ENCODE results near the gene POLR1H.

Gene POLR1H

DNA sequence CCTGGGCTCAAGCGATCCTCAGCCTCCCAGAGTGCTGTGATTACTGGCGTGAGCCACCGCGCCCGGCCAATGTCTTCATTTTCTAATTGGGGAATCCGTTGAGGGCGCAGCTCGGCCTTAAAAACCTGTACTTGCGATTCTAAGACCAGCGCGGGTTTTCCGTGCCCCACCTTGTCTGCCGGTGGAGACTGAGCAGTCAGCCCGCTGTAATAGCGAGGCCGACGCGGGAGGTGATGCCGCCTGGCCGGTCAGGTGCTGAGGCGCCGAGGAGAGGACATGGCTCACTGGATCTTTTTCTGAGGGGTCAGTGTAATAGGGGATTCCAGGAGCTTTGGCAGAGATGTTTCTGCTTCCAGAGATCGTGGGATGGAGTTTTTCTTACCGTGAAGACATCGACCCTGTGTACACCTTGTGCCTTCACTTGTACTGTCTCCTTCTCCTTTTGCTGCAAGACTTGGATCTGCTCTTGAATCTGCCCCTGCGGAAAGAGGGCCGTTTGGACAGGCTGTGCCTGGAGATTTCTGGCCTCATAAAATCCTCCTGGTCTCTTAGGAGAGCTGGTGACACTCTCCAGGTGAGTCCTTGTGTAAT lies 50.3 kb downstream of the POLR1H start:
- H3K27ac ChIP-seq (ENCODE audit: low read depth, low read length), result no peak overlapping the region
- no peaks in the 10 kb centered on the region for H4K20me1 ChIP-seq (ENCODE audit: low read depth, low read length)
- no peaks in the 10 kb centered on the region for H3F3A ChIP-seq (ENCODE audit: insufficient read depth)
- no peaks in the 10 kb centered on the region for H3K36me3 ChIP-seq (ENCODE audit: low read length)
- H2AFZ ChIP-seq (ENCODE audit: low read depth, low read length, severe bottlenecking), result no peak overlapping the region
- TF ChIP-seq, protein P1, sequence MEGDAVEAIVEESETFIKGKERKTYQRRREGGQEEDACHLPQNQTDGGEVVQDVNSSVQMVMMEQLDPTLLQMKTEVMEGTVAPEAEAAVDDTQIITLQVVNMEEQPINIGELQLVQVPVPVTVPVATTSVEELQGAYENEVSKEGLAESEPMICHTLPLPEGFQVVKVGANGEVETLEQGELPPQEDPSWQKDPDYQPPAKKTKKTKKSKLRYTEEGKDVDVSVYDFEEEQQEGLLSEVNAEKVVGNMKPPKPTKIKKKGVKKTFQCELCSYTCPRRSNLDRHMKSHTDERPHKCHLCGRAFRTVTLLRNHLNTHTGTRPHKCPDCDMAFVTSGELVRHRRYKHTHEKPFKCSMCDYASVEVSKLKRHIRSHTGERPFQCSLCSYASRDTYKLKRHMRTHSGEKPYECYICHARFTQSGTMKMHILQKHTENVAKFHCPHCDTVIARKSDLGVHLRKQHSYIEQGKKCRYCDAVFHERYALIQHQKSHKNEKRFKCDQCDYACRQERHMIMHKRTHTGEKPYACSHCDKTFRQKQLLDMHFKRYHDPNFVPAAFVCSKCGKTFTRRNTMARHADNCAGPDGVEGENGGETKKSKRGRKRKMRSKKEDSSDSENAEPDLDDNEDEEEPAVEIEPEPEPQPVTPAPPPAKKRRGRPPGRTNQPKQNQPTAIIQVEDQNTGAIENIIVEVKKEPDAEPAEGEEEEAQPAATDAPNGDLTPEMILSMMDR (IDR thresholded peaks at IDR 0.05; ENCODE audit: insufficient read depth, low read length, poor library complexity, severe bottlenecking), result no peak
- TF ChIP-seq EZH2phosphoT487 (conservative IDR thresholded peaks at IDR 0.05; ENCODE audit: low read length), result no peak
- H3K9me2 ChIP-seq (replicated peaks; ENCODE audit: insufficient read depth, low read length), result no peaks in the 10 kb centered on the region
- H3K9me3 ChIP-seq (ENCODE audit: insufficient read depth, low read length), result no peaks in the 10 kb centered on the region
- H3K9ac ChIP-seq (ENCODE audit: low read length), result no peak overlapping the region
- H3K4me3 ChIP-seq (ENCODE audit: insufficient read depth, low read length, poor library complexity, severe bottlenecking), result no peak overlapping the region
- no peaks in the 10 kb centered on the region for H3K27me3 ChIP-seq (ENCODE audit: low read length)
- no peaks in the 10 kb centered on the region for H3K79me2 ChIP-seq (ENCODE audit: insufficient read depth, low read length)
- H3K4me2 ChIP-seq (ENCODE audit: low read depth, low read length, poor library complexity, severe bottlenecking), result no peak overlapping the region

DNA sequence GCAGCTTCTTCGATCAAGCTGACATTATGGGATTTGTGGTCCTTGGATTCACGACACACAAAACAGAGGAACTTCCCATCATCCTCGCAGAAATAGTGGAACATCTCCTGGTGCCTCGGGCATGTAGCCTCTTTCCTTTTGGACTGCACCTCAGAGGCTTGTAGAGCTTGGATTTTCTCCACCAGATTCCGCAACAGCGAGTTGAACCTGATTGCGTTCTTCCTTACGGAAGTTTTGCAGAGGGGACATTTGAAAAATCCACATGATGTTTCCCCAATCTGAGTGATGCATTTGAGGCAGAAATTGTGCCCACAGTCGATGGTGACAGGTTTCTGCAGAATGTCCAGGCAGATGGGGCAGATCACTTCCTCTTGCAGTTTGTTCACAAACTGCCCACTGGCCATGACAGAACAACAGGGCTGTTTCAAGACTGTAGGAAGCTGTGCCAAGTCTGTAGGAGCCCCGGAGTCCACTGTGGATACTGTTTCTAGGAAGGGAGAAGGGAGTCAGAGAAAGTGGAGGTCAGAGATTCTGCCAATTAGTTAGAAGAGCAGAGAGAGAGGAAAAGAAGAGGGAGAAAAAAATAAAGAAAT lies 51.4 kb downstream of the POLR1H start:
- Histone ChIP-seq H4K20me1 (ENCODE audit: low read depth, low read length) (no peaks in the 10 kb centered on the region), H3K9ac (ENCODE audit: low read length) (no peak overlapping the region), H3K79me2 (ENCODE audit: insufficient read depth, low read length) (no peaks in the 10 kb centered on the region), H3K4me2 (ENCODE audit: low read depth, low read length, poor library complexity, severe bottlenecking) (no peak overlapping the region), H3K27ac (ENCODE audit: low read depth, low read length) (no peak overlapping the region), H2AFZ (ENCODE audit: low read depth, low read length, severe bottlenecking) (no peak overlapping the region), H3F3A (ENCODE audit: insufficient read depth) (no peaks in the 10 kb centered on the region), H3K36me3 (ENCODE audit: low read length) (no peaks in the 10 kb centered on the region), H3K4me3 (ENCODE audit: insufficient read depth, low read length, poor library complexity, severe bottlenecking) (no peak overlapping the region), H3K9me2 (replicated peaks; ENCODE audit: insufficient read depth, low read length) (no peaks in the 10 kb centered on the region), H3K27me3 (ENCODE audit: low read length) (no peaks in the 10 kb centered on the region), H3K9me3 (ENCODE audit: insufficient read depth, low read length) (no peaks in the 10 kb centered on the region)
- TF ChIP-seq, protein P1 (IDR thresholded peaks at IDR 0.05; ENCODE audit: insufficient read depth, low read length, poor library complexity, severe bottlenecking), result no peak
- TF ChIP-seq EZH2phosphoT487 (conservative IDR thresholded peaks at IDR 0.05; ENCODE audit: low read length), result no peak

DNA sequence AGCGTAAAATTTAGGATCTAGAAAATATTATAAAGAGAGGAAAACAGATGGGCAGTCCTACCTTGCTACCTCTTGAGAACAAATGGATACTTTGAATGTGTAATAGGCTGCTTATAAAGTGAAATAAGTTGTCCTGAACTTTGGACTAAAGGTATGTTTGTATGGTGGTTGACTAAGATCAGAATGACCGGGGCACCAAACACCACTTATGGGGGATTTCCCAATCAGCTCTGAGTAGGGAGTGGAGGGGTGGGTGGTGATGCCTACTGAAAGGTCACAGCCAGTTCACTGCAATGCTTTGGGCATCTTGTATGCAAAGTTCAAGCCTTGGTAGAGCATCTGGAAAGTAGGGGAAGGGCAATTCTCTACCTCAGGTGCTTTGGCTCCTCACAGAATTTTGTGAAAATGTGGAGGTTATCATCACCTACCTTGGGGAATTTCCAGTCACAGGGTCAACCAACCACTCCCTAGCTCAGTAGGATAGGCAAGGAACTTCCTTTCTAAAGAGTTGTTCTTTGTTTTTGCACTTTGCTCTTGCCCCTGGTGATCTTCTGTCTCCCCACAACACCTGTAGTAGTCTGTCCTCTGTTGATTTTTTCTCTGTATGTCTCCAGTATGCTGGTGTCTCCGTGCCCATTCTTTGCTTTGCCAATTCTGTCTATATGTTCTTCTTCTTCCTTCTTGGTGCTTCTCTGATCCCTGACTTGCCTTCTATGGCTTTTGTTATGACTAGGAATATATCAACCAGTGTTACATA lies 52.1 kb downstream of the POLR1H start, which contains the start of gene TRIM31:
Gene TRIM31, minus strand, starts transcription at position 88 of the 757 bp plus-strand sequence. CDS start 285 bp downstream, outside the sequence.
- Histone ChIP-seq H3K4me3 (ENCODE audit: insufficient read depth, low read length, poor library complexity, severe bottlenecking) (no peak within 1 kb of the TSS), H3K4me2 (ENCODE audit: low read depth, low read length, poor library complexity, severe bottlenecking) (no peak within 1 kb of the TSS), H3F3A (ENCODE audit: insufficient read depth) (no peaks in the 10 kb centered on the region), H2AFZ (ENCODE audit: low read depth, low read length, severe bottlenecking) (no peak within 1 kb of the TSS), H3K27ac (ENCODE audit: low read depth, low read length) (no peak within 1 kb of the TSS), H4K20me1 (ENCODE audit: low read depth, low read length) (no peaks in the 10 kb centered on the region), H3K36me3 (ENCODE audit: low read length) (no peaks in the 10 kb centered on the region), H3K9me2 (replicated peaks; ENCODE audit: insufficient read depth, low read length) (no peaks in the 10 kb centered on the region), H3K27me3 (ENCODE audit: low read length) (no peaks in the 10 kb centered on the region), H3K9ac (ENCODE audit: low read length) (no peak within 1 kb of the TSS), H3K79me2 (ENCODE audit: insufficient read depth, low read length) (no peaks in the 10 kb centered on the region), H3K9me3 (ENCODE audit: insufficient read depth, low read length) (no peaks in the 10 kb centered on the region)
- no peak; the same call in 1 of the 2 replicates for TF ChIP-seq EZH2phosphoT487 (conservative IDR thresholded peaks at IDR 0.05; ENCODE audit: low read length)
- TF ChIP-seq, protein P1 (IDR thresholded peaks at IDR 0.05; ENCODE audit: insufficient read depth, low read length, poor library complexity, severe bottlenecking), result no peak

All from SU-DHL-6 (cell line).